OCI-LY7 (cell line): ENCODE measurements around the gene BLOC1S4. TPM values are rescaled to one million over a fixed set of nuclear protein-coding genes. Genes with fewer than 3 reads are reported as not detected.

Experiments
- BruUV-seq: library from RNA; stranded (reverse); fragments of 400-500 nt; replicated peaks from 2 replicates; lab custom pipeline; 2021; lab: Mats Ljungman, UMichigan
- CTCF ChIA-PET: fragments of 300-600 bp; sonication (Branson Sonifier 250); formaldehyde crosslinking; loops from one replicate; lab custom pipeline; 2022; ENCODE audit warnings: antibody characterized with exemption; ENCODE audit not compliant: unreplicated experiment; lab: Charles Lee
- POLR2A ChIA-PET: fragments of 300-600 bp; sonication (Branson Sonifier 250); formaldehyde crosslinking; loops from one replicate; lab custom pipeline; 2022; ENCODE audit warnings: antibody characterized with exemption; lab: Charles Lee
- DNase-seq: peaks from one replicate; pipeline ENCODE4 v3.0.0-alpha.2; 2015; ENCODE audit warnings: low spot score
- H2AFZ ChIP-seq: fragments of 200-600 bp; sonication (generic), shearing (Covaris generic); 2 replicates; pipeline ENCODE4 v1.6.1; 2014; ENCODE audit warnings: mild to moderate bottlenecking, antibody characterized with exemption, low read length, moderate library complexity
- H3K27ac ChIP-seq: fragments of 200-600 bp; sonication (generic); 2 replicates; pipeline ENCODE4 v1.5.1; 2014; ENCODE audit warnings: mixed run types, low read depth, mild to moderate bottlenecking, moderate library complexity, low read length, inconsistent platforms; ENCODE audit not compliant: poor library complexity, severe bottlenecking
- H3K36me3 ChIP-seq: fragments of 200-600 bp; sonication (generic); 2 replicates; pipeline ENCODE4 v1.6.1; 2014; ENCODE audit warnings: mild to moderate bottlenecking, antibody characterized with exemption, low read length, moderate library complexity, mixed read lengths; ENCODE audit not compliant: insufficient read depth
- H3K4me1 ChIP-seq: fragments of 200-600 bp; sonication (generic); 2 replicates; pipeline ENCODE4 v1.5.1; 2014; ENCODE audit warnings: mild to moderate bottlenecking, low read length; ENCODE audit not compliant: insufficient read depth, poor library complexity, severe bottlenecking
- H3K4me2 ChIP-seq: fragments of 200-600 bp; sonication (generic); 2 replicates; pipeline ENCODE4 v1.6.1; 2014; ENCODE audit warnings: mild to moderate bottlenecking, low read length
- H3K4me3 ChIP-seq: fragments of 200-600 bp; sonication (generic); 2 replicates; pipeline ENCODE4 v1.5.1; 2014; ENCODE audit warnings: mild to moderate bottlenecking, low read depth, low read length; ENCODE audit not compliant: poor library complexity, severe bottlenecking
- H3K79me2 ChIP-seq: fragments of 200-600 bp; sonication (generic); 2 replicates; pipeline ENCODE4 v1.6.1; 2016; ENCODE audit warnings: low read depth, mild to moderate bottlenecking, low read length, moderate library complexity, mixed read lengths; ENCODE audit not compliant: insufficient read depth
- H3K9me2 ChIP-seq: fragments of 200-600 bp; sonication (generic); 2 replicates; pipeline ENCODE4 v1.6.1; 2016; ENCODE audit warnings: mild to moderate bottlenecking, low read length, mixed read lengths; ENCODE audit not compliant: insufficient read depth
- H3K9me3 ChIP-seq: fragments of 200-600 bp; sonication (generic); 2 replicates; pipeline ENCODE4 v1.6.1; 2014; ENCODE audit warnings: mild to moderate bottlenecking, mixed run types, low read length, mixed read lengths
- H4K20me1 ChIP-seq: fragments of 200-600 bp; sonication (generic); 2 replicates; pipeline ENCODE4 v1.6.1; 2014; ENCODE audit warnings: mild to moderate bottlenecking, antibody characterized with exemption, low read length, moderate library complexity, mixed read lengths; ENCODE audit not compliant: insufficient read depth
- CTCF ChIP-seq: fragments of 200-600 bp; sonication (generic); conservative IDR thresholded peaks from 2 replicates; pipeline ENCODE4 v1.5.1; 2014; ENCODE audit warnings: mild to moderate bottlenecking, antibody characterized with exemption, low read length, moderate library complexity, mixed read lengths
- EZH2phosphoT487 ChIP-seq: fragments of 200-600 bp; sonication (generic); IDR thresholded peaks from 2 replicates; pipeline ENCODE4 v1.6.1; 2018; ENCODE audit warnings: low read depth, borderline replicate concordance, mild to moderate bottlenecking, mixed run types, antibody characterized with exemption, low read length, moderate library complexity, mixed read lengths
- intact Hi-C: fragments of 100-400 bp; cut with micrococcal nuclease; formaldehyde crosslinking; loops from one replicate; pipeline ENCODE4 v1.10.0; 2022; ENCODE audit not compliant: unreplicated experiment
- total RNA-seq, 2 experiments: library from RNA; depleted of rRNA in 1 of 2; stranded (reverse); fragments of >200 nt in 1 of 2; shearing (Covaris generic) in 1 of 2; gene quantifications; 2 replicates each; pipeline ENCODE4 v1.2.3, GENCODE V29; 2014 to 2022

Gene BLOC1S4
- total RNA-seq, 2 experiments from 2014 or later = 32.3 to 36.1 TPM

- BruUV-seq = no TSS peak
- Histone ChIP-seq H4K20me1 (no peaks in the 10 kb centered on the region), H3K4me3 (no peak overlapping the region), H3K79me2 (no peaks in the 10 kb centered on the region), H3K4me2 (no peak overlapping the region), H3K36me3 (no peaks in the 10 kb centered on the region), H3K9me3 (no peaks in the 10 kb centered on the region), H2AFZ (no peak overlapping the region), H3K9me2 (no peaks in the 10 kb centered on the region), H3K4me1 (no peaks in the 10 kb centered on the region), H3K27ac (no peak overlapping the region)
- intact Hi-C loops = no loop called here
- no peak for DNase-seq
- ChIA-PET POLR2A (no interaction called here), CTCF (interaction anchor here (0.6 kb wide), 1 partner anchor 1593 kb away, joined by 4 read pairs; no protein-coding TSS in a partner anchor)
- TF ChIP-seq CTCF (no peak), EZH2phosphoT487 (no peak)
Measured at GRCh38 chr4:6692806-6693205, 23.2 kb upstream of the BLOC1S4 start.

GRCh38 chr4:6693231-6694176 is 22.5 kb upstream of the BLOC1S4 start, which contains the start of gene S100P:
TSS of gene S100P (plus strand) at chr4:6693878. CDS start at chr4:6693933, 55 bp downstream.
- no TSS peak for BruUV-seq
- intact Hi-C loops = no loop called here
- Histone ChIP-seq H3K36me3 (no peaks in the 10 kb centered on the region), H3K9me2 (no peaks in the 10 kb centered on the region), H3K4me3 (no peak within 1 kb of the TSS), H3K4me1 (no peaks in the 10 kb centered on the region), H3K79me2 (no peaks in the 10 kb centered on the region), H3K9me3 (no peaks in the 10 kb centered on the region), H3K4me2 (no peak within 1 kb of the TSS), H2AFZ (no peak within 1 kb of the TSS), H3K27ac (no peak within 1 kb of the TSS), H4K20me1 (no peaks in the 10 kb centered on the region)
- ChIA-PET POLR2A (no interaction called here), CTCF (interaction anchor here (0.7 kb wide), 1 partner anchor 1257 kb away, joined by 3 read pairs; no protein-coding TSS in a partner anchor)
- no peak for DNase-seq
- TF ChIP-seq CTCF = no peak
- TF ChIP-seq EZH2phosphoT487 = no peak
